WI38 (cell line): Measurements from ENCODE around the gene PDGFB.

ENCODE experiments used
- H3K4me3 ChIP-seq: 2 replicates; pipeline ENCODE4 v1.5.1; 2011; ENCODE audit warnings: low read depth, mild to moderate bottlenecking, control low read depth, low read length
- CTCF ChIP-seq: IDR thresholded peaks from 2 replicates; pipeline ENCODE4 v1.5.1; 2012; ENCODE audit warnings: low read depth, mild to moderate bottlenecking, control low read depth, low read length

The PDGFB gene

GRCh38 chr22:39214383-39215069 is 30.3 kb downstream of the PDGFB start:
- no peak overlapping the region for H3K4me3 ChIP-seq

GRCh38 chr22:39214006-39214382 is 30.8 kb downstream of the PDGFB start:
- H3K4me3 ChIP-seq: no peak overlapping the region
- TF ChIP-seq CTCF: no peak

More at GRCh38 chr22:39214383-39215069, 30.3 kb downstream of the PDGFB start:
- TF ChIP-seq CTCF: no peak

GRCh38 chr22:39212721-39213376 is 31.9 kb downstream of the PDGFB start:
- TF ChIP-seq CTCF: no peak
- H3K4me3 ChIP-seq: no peak overlapping the region

- TF ChIP-seq CTCF: no peak
- H3K4me3 ChIP-seq: no peak overlapping the region
Measured at GRCh38 chr22:39209756-39210155, 35.0 kb downstream of the PDGFB start.

GRCh38 chr22:39208013-39208680 is 36.6 kb downstream of the PDGFB start:
- no peak overlapping the region for H3K4me3 ChIP-seq

GRCh38 chr22:39207141-39208012 is 37.4 kb downstream of the PDGFB start:
- no peak overlapping the region for H3K4me3 ChIP-seq
- TF ChIP-seq CTCF: no peak

More at GRCh38 chr22:39208013-39208680, 36.6 kb downstream of the PDGFB start:
- TF ChIP-seq CTCF: no peak
